Esophagus muscularis mucosa (tissue), 3 donors: Measurements from ENCODE around the gene SMYD2.

Experiments
- CTCF ChIP-seq, 3 experiments: fragments of 200-600 bp in 2 of 3; fragments of 450-650 bp in 1 of 3; sonication (generic) in 2 of 3; IDR thresholded peaks; one replicate each; pipeline ENCODE4 v1.5.1; 2017 to 2019; ENCODE audit warnings: antibody characterized with exemption in 3 of 3, mild to moderate bottlenecking in 2 of 3, moderate library complexity in 1 of 3
- EP300 ChIP-seq: sonication (generic); formaldehyde crosslinking; IDR thresholded peaks from one replicate; pipeline ENCODE4 v1.6.1; 2017; ENCODE audit warnings: antibody characterized with exemption

GRCh38 chr1:214280386-214281020 lies 456 bp upstream of the SMYD2 start:
- TF ChIP-seq EP300 (no peak), CTCF (IDR thresholded peaks at IDR 0.05) (no peak)
